OCI-LY3 (cell line): ENCODE measurements around the gene SLC17A6.

Source experiments
- H2AFZ ChIP-seq: fragments of 200-600, 300-600 bp; shearing (Covaris generic); 2 replicates; pipeline ENCODE4 v1.6.0; 2014; ENCODE audit warnings: antibody characterized with exemption, low read depth, low read length
- H3K27ac ChIP-seq: fragments of 200-600, 300-600 bp; sonication (generic); 2 replicates; pipeline ENCODE4 v1.5.1; 2014; ENCODE audit warnings: mild to moderate bottlenecking, low read length, moderate library complexity, mixed read lengths
- H3K27me3 ChIP-seq: fragments of 200-600, 300-600 bp; sonication (generic); 2 replicates; pipeline ENCODE4 v1.6.1; 2014; ENCODE audit warnings: low read depth, low read length, mixed read lengths
- H3K36me3 ChIP-seq: fragments of 200-600, 300-600 bp; sonication (generic); replicated peaks from 2 replicates; pipeline ENCODE3; 2014; ENCODE audit warnings: low read depth, low read length, mixed read lengths
- H3K4me1 ChIP-seq: fragments of 300-600, 200-600 bp; sonication (generic); 2 replicates; pipeline ENCODE4 v1.6.1; 2014; ENCODE audit warnings: low read length, mixed read lengths
- H3K4me2 ChIP-seq: fragments of 200-600, 300-600 bp; sonication (generic); 2 replicates; pipeline ENCODE4 v1.6.1; 2014; ENCODE audit warnings: low read length, mixed read lengths
- H3K4me3 ChIP-seq: fragments of 300-600, 200-600 bp; sonication (generic); 2 replicates; pipeline ENCODE4 v1.5.1; 2014; ENCODE audit warnings: antibody characterized with exemption, mild to moderate bottlenecking, low read length, moderate library complexity
- H3K79me2 ChIP-seq: fragments of 300-600, 200-600 bp; shearing (Covaris generic); 2 replicates; pipeline ENCODE4 v1.6.1; 2014; ENCODE audit warnings: mild to moderate bottlenecking, low read length, mixed read lengths
- H3K9ac ChIP-seq: fragments of 300-600, 200-600 bp; shearing (Covaris generic); 2 replicates; pipeline ENCODE4 v1.6.0; 2014; ENCODE audit warnings: mild to moderate bottlenecking, low read length, moderate library complexity
- H3K9me3 ChIP-seq: fragments of 200-600, 300-600 bp; shearing (Covaris generic); 2 replicates; pipeline ENCODE4 v1.6.1; 2014; ENCODE audit warnings: low read length, mixed read lengths; ENCODE audit not compliant: insufficient read depth
- H4K20me1 ChIP-seq: fragments of 200-600, 300-600 bp; sonication (generic); 2 replicates; pipeline ENCODE4 v1.6.1; 2016; ENCODE audit warnings: low read length, mixed read lengths; ENCODE audit not compliant: insufficient read depth
- CTCF ChIP-seq: fragments of 200-600, 300-600 bp; sonication (generic); IDR thresholded peaks from 2 replicates; pipeline ENCODE4 v1.5.1; 2014; ENCODE audit warnings: antibody characterized with exemption, low read length, low read depth
- EZH2phosphoT487 ChIP-seq: fragments of 200-600 bp; shearing (Covaris generic); IDR thresholded peaks from 2 replicates; pipeline ENCODE4 v1.6.1; 2018; ENCODE audit warnings: antibody characterized with exemption, mixed run types, low read depth

The SLC17A6 gene

GRCh38 chr11:22426915-22427314 is 88.7 kb downstream of the SLC17A6 start:
- Histone ChIP-seq H4K20me1 (no peaks in the 10 kb centered on the region), H3K4me1 (no peaks in the 10 kb centered on the region), H3K79me2 (no peaks in the 10 kb centered on the region), H3K27ac (no peak overlapping the region), H3K27me3 (no peaks in the 10 kb centered on the region), H3K9ac (no peak overlapping the region), H3K9me3 (no peaks in the 10 kb centered on the region), H3K36me3 (no peaks in the 10 kb centered on the region), H3K4me3 (no peak overlapping the region), H2AFZ (no peak overlapping the region), H3K4me2 (no peak overlapping the region)
- no peak for TF ChIP-seq EZH2phosphoT487
- TF ChIP-seq CTCF: no peak
